Panc1 (cell line): ENCODE results near the gene ZNF444. TPM values are rescaled to one million over a fixed set of nuclear protein-coding genes. Genes with fewer than 3 reads are reported as not detected.

Experiments
- ATAC-seq: fragments of 200-7000 bp; cut with Tn5 transposase; 2 replicates; pipeline ENCODE4 v1.9.1; 2020; ENCODE audit warnings: mild to moderate bottlenecking, moderate library complexity
- BruUV-seq: library from RNA; stranded (reverse); fragments of 400-500 nt; replicated peaks from 2 replicates; lab custom pipeline; 2021; lab: Mats Ljungman, UMichigan
- CTCF ChIA-PET: fragments of 300-600 bp; sonication (Branson Sonifier 250); formaldehyde crosslinking; loops from one replicate; lab custom pipeline; 2022; ENCODE audit warnings: antibody characterized with exemption; lab: Charles Lee
- POLR2A ChIA-PET: fragments of 300-600 bp; sonication (Branson Sonifier 250); formaldehyde crosslinking; loops from one replicate; lab custom pipeline; 2022; ENCODE audit warnings: antibody characterized with exemption; lab: Charles Lee
- DNase-seq: peaks from one replicate; pipeline ENCODE4 v3.0.0-alpha.2; 2010; ENCODE audit warnings: low read depth, low spot score
- H3K27ac ChIP-seq: 2 replicates; pipeline ENCODE4 v1.5.1; 2011; ENCODE audit warnings: mild to moderate bottlenecking, low read length, inconsistent platforms
- H3K27me3 ChIP-seq: fragments of 200-500 bp; sonication (Bioruptor generic); 2 replicates; pipeline ENCODE4 v1.6.0; 2014; ENCODE audit warnings: low read length, inconsistent platforms; ENCODE audit not compliant: control insufficient read depth, insufficient read depth
- H3K36me3 ChIP-seq: fragments of 200-500 bp; sonication (Bioruptor generic); 2 replicates; pipeline ENCODE4 v1.5.1; 2014; ENCODE audit warnings: inconsistent platforms, mild to moderate bottlenecking, low read length, moderate library complexity; ENCODE audit not compliant: control insufficient read depth, insufficient read depth
- H3K4me1 ChIP-seq: 2 replicates; pipeline ENCODE4 v1.5.1; 2011; ENCODE audit warnings: inconsistent platforms, mild to moderate bottlenecking, low read length, moderate library complexity; ENCODE audit not compliant: control insufficient read depth, insufficient read depth
- H3K4me3 ChIP-seq, 2 experiments: 2 replicates each; pipeline ENCODE4 v1.5.1; 2011 to 2012; ENCODE audit warnings: low read depth in 2 of 2, low read length in 2 of 2, mild to moderate bottlenecking in 2 of 2, inconsistent platforms in 1 of 2, moderate library complexity in 1 of 2
- H3K9me3 ChIP-seq: fragments of 200-500 bp; sonication (Bioruptor generic); 2 replicates; pipeline ENCODE4 v1.5.1; 2014; ENCODE audit warnings: low read depth, mild to moderate bottlenecking, inconsistent platforms, low read length, moderate library complexity; ENCODE audit not compliant: control insufficient read depth, insufficient read depth
- CTCF ChIP-seq: fragments of 450-650 bp; IDR thresholded peaks from 2 replicates; pipeline ENCODE4 v1.5.1; 2017; ENCODE audit warnings: mild to moderate bottlenecking
- POLR2AphosphoS5 ChIP-seq: IDR thresholded peaks from 2 replicates; pipeline ENCODE4 v1.6.1; 2012; ENCODE audit warnings: mild to moderate bottlenecking, low read depth, low read length, moderate library complexity
- REST ChIP-seq, 2 experiments: IDR thresholded peaks; 2 replicates each; pipeline ENCODE4 v1.6.1; 2011 to 2012; ENCODE audit warnings: low read depth in 2 of 2, control low read depth in 1 of 2, low read length in 1 of 2, mild to moderate bottlenecking in 1 of 2, moderate library complexity in 1 of 2; ENCODE audit not compliant: insufficient read depth in 1 of 2
- SIN3A ChIP-seq: IDR thresholded peaks from 2 replicates; pipeline ENCODE4 v1.6.1; 2012; ENCODE audit warnings: low read depth, mild to moderate bottlenecking, low read length, moderate library complexity, borderline replicate concordance; ENCODE audit not compliant: insufficient read depth
- TCF7L2 ChIP-seq: IDR thresholded peaks from 2 replicates; pipeline ENCODE4 v1.6.1; 2011; ENCODE audit warnings: mild to moderate bottlenecking, low read depth, low read length, inconsistent platforms
- in situ Hi-C: cut with HindIII; loops from 2 replicates; pipeline ENCODE4 v1.10.0; 2016; ENCODE audit warnings: low sequenced_read_pairs, low pct_unique_long_range_greater_than_20kb
- intact Hi-C: fragments of 100-400 bp; cut with micrococcal nuclease; formaldehyde crosslinking; loops from one replicate; pipeline ENCODE4 v1.10.0; 2022; ENCODE audit not compliant: unreplicated experiment
- total RNA-seq: library from RNA; stranded (reverse); gene quantifications from one replicate; pipeline ENCODE4 v1.2.1, GENCODE V29; 2021; ENCODE audit not compliant: unreplicated experiment

Gene ZNF444
- total RNA-seq, 1 experiment from 2014 or later, result 81.5 TPM

DNA sequence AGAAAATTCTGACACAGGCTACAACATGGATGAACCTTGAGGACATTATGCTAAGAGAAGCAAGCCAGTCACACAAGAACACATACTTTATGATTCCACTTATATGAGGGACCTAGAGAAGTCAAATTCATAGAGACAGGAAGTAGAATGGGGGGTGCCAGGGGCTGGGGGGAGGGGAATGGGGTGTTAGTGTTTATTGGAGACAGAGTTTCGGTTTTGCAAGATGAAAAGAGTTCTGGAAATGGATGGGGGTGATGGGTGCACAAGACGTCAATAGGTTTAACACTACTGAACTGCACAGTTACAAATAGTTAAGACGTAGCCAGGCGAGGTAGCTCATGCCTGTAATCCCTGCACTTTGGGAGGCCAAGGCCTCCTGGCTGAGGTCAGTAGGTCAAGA lies 16.5 kb upstream of the ZNF444 start:
- TF ChIP-seq REST (IDR thresholded peaks at IDR 0.05; ENCODE audit: insufficient read depth in 1 of 2, low read depth in 2 of 2, low read length in 1 of 2), result no peak
- TF ChIP-seq SIN3A, result no peak
- TF ChIP-seq CTCF, result no peak
- no peak for TF ChIP-seq TCF7L2
- TF ChIP-seq POLR2AphosphoS5, result no peak
- H3K4me1 ChIP-seq, result peaks cover 8% of the 10 kb centered on the region
- H3K27ac ChIP-seq, result no peak overlapping the region
- intact Hi-C loops, result no loop called here
- in situ Hi-C loops, result no loop called here
- ChIA-PET POLR2A (no interaction called here), CTCF (no interaction called here)
- DNase-seq, result no peak
- no peak for ATAC-seq
- BruUV-seq, result no TSS peak
- H3K4me3 ChIP-seq, result no peak overlapping the region
- no peaks in the 10 kb centered on the region for H3K27me3 ChIP-seq
- H3K36me3 ChIP-seq, result no peaks in the 10 kb centered on the region
- no peaks in the 10 kb centered on the region for H3K9me3 ChIP-seq

DNA sequence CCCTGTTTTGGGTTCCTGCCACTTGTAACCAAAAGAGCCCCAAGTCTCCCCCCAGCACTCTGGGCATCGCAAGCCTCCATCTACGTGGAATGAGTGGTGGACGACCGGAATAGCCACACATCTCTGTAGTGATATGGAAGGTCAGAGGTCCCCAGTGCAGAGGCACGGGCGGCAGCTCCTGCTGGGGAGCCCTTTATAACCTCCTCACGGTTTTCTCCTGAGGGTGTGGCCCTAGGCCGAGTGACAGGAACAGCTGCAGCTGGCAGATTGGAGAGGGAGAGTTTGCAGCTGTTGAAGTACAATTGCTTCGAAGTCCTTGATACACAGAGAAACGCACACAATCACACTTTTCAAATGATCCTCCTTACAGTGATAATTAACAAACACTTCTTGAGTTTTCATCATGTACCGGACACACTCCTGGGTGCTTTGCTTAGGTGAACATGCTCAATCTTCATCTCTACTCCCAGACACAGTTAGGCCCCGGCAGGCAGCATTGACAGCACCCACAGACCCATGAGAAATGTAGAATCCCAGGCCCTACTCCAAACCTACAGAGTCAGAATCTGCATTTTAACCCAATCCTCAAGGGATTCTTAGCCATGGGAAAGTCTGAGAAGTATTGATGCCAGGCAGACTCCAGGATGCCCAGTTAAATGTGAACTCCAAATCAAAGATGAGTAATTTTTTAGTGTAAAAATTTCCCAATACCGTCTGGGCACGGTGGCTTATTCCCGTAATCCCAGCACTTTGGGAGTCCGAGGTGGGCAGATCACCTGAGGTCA lies 15.1 kb upstream of the ZNF444 start:
- ATAC-seq (no peak), DNase-seq (no peak)
- Histone ChIP-seq H3K27me3 (no peaks in the 10 kb centered on the region), H3K27ac (no peak overlapping the region), H3K9me3 (no peaks in the 10 kb centered on the region), H3K4me3 (no peak overlapping the region), H3K36me3 (no peaks in the 10 kb centered on the region), H3K4me1 (peaks cover 6% of the 10 kb centered on the region)
- TF ChIP-seq CTCF (no peak), SIN3A (no peak), REST (IDR thresholded peaks at IDR 0.05; ENCODE audit: insufficient read depth in 1 of 2, low read depth in 2 of 2, low read length in 1 of 2) (no peak), TCF7L2 (no peak), POLR2AphosphoS5 (no peak)
- ChIA-PET CTCF (no interaction called here), POLR2A (no interaction called here)
- in situ Hi-C loops, result no loop called here
- no TSS peak for BruUV-seq
- intact Hi-C loops, result no loop called here
